Loucy (cell line): ENCODE measurements around the gene TNFRSF1B.

Experiments
- H2AFZ ChIP-seq: fragments of 200-600 bp; sonication (generic); 2 replicates; pipeline ENCODE4 v1.6.0; 2016; ENCODE audit warnings: antibody characterized with exemption, mild to moderate bottlenecking, low read length, moderate library complexity
- H3F3A ChIP-seq: fragments of 200-600 bp; 2 replicates; pipeline ENCODE4 v1.6.0; 2016; ENCODE audit warnings: antibody characterized with exemption, low read depth, mild to moderate bottlenecking
- H3K27me3 ChIP-seq: fragments of 200-600 bp; sonication (generic); 2 replicates; pipeline ENCODE4 v1.6.1; 2014; ENCODE audit warnings: low read length, mild to moderate bottlenecking; ENCODE audit not compliant: insufficient read depth, poor library complexity, severe bottlenecking
- H3K36me3 ChIP-seq: fragments of 200-600 bp; sonication (generic); 2 replicates; pipeline ENCODE4 v1.6.1; 2016; ENCODE audit warnings: low read length; ENCODE audit not compliant: insufficient read depth
- H3K4me1 ChIP-seq: fragments of 200-600 bp; sonication (generic); 2 replicates; pipeline ENCODE4 v1.5.1; 2014; ENCODE audit warnings: low read length, mild to moderate bottlenecking; ENCODE audit not compliant: insufficient read depth, poor library complexity, severe bottlenecking
- H3K4me2 ChIP-seq: fragments of 200-600 bp; sonication (generic); 2 replicates; pipeline ENCODE4 v1.6.0; 2014; ENCODE audit warnings: antibody characterized with exemption, low read length, low read depth, mild to moderate bottlenecking; ENCODE audit not compliant: poor library complexity, severe bottlenecking
- H3K4me3 ChIP-seq: fragments of 200-600 bp; sonication (generic); 2 replicates; pipeline ENCODE4 v1.5.1; 2014; ENCODE audit warnings: low read length, mild to moderate bottlenecking, mixed read lengths; ENCODE audit not compliant: poor library complexity, severe bottlenecking
- H3K79me2 ChIP-seq: fragments of 200-600 bp; sonication (generic); 2 replicates; pipeline ENCODE4 v1.6.1; 2014; ENCODE audit warnings: low read length; ENCODE audit not compliant: insufficient read depth
- H3K9ac ChIP-seq: fragments of 200-600 bp; sonication (generic); 2 replicates; pipeline ENCODE4 v1.6.0; 2014; ENCODE audit warnings: mild to moderate bottlenecking, low read depth, low read length, moderate library complexity; ENCODE audit not compliant: poor library complexity, severe bottlenecking
- H3K9me2 ChIP-seq: fragments of 200-600 bp; sonication (generic); replicated peaks from 2 replicates; pipeline ENCODE4 v1.6.1; 2016; ENCODE audit warnings: low read depth, low read length, mixed read lengths
- H3K9me3 ChIP-seq: fragments of 200-600 bp; sonication (generic); 2 replicates; pipeline ENCODE4 v1.6.1; 2014; ENCODE audit warnings: mild to moderate bottlenecking, antibody characterized with exemption, low read length, low read depth; ENCODE audit not compliant: insufficient read depth
- H4K20me1 ChIP-seq: fragments of 200-600 bp; sonication (generic); 2 replicates; pipeline ENCODE4 v1.6.0; 2014; ENCODE audit warnings: antibody characterized with exemption, low read length, mild to moderate bottlenecking; ENCODE audit not compliant: insufficient read depth, poor library complexity, severe bottlenecking
- EZH2phosphoT487 ChIP-seq: fragments of 200-600 bp; IDR thresholded peaks from 2 replicates; pipeline ENCODE4 v1.6.1; 2018; ENCODE audit warnings: antibody characterized with exemption, mild to moderate bottlenecking, moderate library complexity, borderline replicate concordance
- TF ChIP-seq, protein P1 (sequence below): fragments of 200-600 bp; sonication (generic); conservative IDR thresholded peaks from 2 replicates; pipeline ENCODE4 v1.5.1; 2014; ENCODE audit warnings: mild to moderate bottlenecking, antibody characterized with exemption, low read length

TNFRSF1B gene

DNA sequence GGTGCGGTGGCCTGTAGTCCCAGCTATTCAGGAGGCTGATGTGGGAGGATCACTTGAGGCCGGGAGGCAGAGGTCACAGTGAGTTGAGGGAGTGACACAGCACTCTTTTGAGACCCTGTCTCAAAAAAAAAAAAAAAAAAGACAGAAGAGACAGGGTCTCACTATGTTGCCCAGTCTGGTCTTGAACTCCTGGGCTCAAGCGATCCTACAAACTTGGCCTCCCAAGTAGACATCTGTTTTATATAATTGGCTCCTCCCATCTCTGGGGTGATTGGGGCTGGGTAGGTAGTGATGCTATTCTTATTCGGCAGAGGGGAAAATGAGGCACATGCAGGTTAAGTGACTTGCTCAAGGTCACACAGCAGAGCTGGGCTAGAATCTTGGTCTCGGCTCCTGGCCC lies 39.4 kb downstream of the TNFRSF1B start:
- H3K4me1 ChIP-seq: peaks cover 13% of the 10 kb centered on the region
- no peak overlapping the region for H3K4me2 ChIP-seq

DNA sequence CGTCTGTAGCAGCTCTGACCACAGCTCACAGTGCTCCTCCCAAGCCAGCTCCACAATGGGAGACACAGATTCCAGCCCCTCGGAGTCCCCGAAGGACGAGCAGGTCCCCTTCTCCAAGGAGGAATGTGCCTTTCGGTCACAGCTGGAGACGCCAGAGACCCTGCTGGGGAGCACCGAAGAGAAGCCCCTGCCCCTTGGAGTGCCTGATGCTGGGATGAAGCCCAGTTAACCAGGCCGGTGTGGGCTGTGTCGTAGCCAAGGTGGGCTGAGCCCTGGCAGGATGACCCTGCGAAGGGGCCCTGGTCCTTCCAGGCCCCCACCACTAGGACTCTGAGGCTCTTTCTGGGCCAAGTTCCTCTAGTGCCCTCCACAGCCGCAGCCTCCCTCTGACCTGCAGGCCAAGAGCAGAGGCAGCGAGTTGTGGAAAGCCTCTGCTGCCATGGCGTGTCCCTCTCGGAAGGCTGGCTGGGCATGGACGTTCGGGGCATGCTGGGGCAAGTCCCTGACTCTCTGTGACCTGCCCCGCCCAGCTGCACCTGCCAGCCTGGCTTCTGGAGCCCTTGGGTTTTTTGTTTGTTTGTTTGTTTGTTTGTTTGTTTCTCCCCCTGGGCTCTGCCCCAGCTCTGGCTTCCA lies 40.1 kb downstream of the TNFRSF1B start:
- H3K4me1 ChIP-seq: peaks cover 13% of the 10 kb centered on the region
- no peaks in the 10 kb centered on the region for H3K27me3 ChIP-seq
- H3K9ac ChIP-seq: no peak overlapping the region
- H3F3A ChIP-seq: no peaks in the 10 kb centered on the region
- no peaks in the 10 kb centered on the region for H4K20me1 ChIP-seq
- no peaks in the 10 kb centered on the region for H3K79me2 ChIP-seq
- no peaks in the 10 kb centered on the region for H3K9me3 ChIP-seq
- no peak overlapping the region for H2AFZ ChIP-seq
- no peak overlapping the region for H3K4me2 ChIP-seq
- peaks cover 21% of the 10 kb centered on the region; the same call in 1 of the 2 replicates for H3K36me3 ChIP-seq
- H3K4me3 ChIP-seq: no peak overlapping the region
- no peaks in the 10 kb centered on the region for H3K9me2 ChIP-seq
- TF ChIP-seq, protein P1, sequence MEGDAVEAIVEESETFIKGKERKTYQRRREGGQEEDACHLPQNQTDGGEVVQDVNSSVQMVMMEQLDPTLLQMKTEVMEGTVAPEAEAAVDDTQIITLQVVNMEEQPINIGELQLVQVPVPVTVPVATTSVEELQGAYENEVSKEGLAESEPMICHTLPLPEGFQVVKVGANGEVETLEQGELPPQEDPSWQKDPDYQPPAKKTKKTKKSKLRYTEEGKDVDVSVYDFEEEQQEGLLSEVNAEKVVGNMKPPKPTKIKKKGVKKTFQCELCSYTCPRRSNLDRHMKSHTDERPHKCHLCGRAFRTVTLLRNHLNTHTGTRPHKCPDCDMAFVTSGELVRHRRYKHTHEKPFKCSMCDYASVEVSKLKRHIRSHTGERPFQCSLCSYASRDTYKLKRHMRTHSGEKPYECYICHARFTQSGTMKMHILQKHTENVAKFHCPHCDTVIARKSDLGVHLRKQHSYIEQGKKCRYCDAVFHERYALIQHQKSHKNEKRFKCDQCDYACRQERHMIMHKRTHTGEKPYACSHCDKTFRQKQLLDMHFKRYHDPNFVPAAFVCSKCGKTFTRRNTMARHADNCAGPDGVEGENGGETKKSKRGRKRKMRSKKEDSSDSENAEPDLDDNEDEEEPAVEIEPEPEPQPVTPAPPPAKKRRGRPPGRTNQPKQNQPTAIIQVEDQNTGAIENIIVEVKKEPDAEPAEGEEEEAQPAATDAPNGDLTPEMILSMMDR: no peak
- TF ChIP-seq EZH2phosphoT487: no peak

More for the DNA sequence above, 39.4 kb downstream of the TNFRSF1B start:
- Histone ChIP-seq H3K9ac (no peak overlapping the region), H4K20me1 (no peaks in the 10 kb centered on the region), H3K79me2 (no peaks in the 10 kb centered on the region), H3F3A (no peaks in the 10 kb centered on the region), H3K9me3 (no peaks in the 10 kb centered on the region), H3K9me2 (no peaks in the 10 kb centered on the region), H2AFZ (no peak overlapping the region), H3K4me3 (no peak overlapping the region), H3K36me3 (peaks cover 28% of the 10 kb centered on the region; the same call in 1 of the 2 replicates), H3K27me3 (no peaks in the 10 kb centered on the region)
- TF ChIP-seq, protein P1: no peak
- TF ChIP-seq EZH2phosphoT487: no peak

DNA sequence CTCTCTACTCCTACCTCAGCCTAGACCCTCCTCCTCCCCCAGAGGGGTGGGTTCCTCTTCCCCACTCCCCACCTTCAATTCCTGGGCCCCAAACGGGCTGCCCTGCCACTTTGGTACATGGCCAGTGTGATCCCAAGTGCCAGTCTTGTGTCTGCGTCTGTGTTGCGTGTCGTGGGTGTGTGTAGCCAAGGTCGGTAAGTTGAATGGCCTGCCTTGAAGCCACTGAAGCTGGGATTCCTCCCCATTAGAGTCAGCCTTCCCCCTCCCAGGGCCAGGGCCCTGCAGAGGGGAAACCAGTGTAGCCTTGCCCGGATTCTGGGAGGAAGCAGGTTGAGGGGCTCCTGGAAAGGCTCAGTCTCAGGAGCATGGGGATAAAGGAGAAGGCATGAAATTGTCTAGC lies 41.5 kb downstream of the TNFRSF1B start:
- Histone ChIP-seq H3K9me2 (no peaks in the 10 kb centered on the region), H3K9me3 (no peaks in the 10 kb centered on the region), H3K4me1 (peaks cover 13% of the 10 kb centered on the region), H3K4me2 (no peak overlapping the region), H3K4me3 (no peak overlapping the region), H3K79me2 (no peaks in the 10 kb centered on the region), H3F3A (no peaks in the 10 kb centered on the region), H3K9ac (no peak overlapping the region), H3K36me3 (peaks cover 11% of the 10 kb centered on the region; the same call in 1 of the 2 replicates), H2AFZ (no peak overlapping the region), H4K20me1 (no peaks in the 10 kb centered on the region), H3K27me3 (no peaks in the 10 kb centered on the region)
- TF ChIP-seq, protein P1: no peak
- no peak for TF ChIP-seq EZH2phosphoT487
